Hematopoietic multipotent progenitor cell treated with erythropoietin and hydrocortisone succinate and interleukin-3 and kit ligand, for 4 days (in vitro differentiated cells): ENCODE data around the gene LMO2.

ENCODE experiments used
- DNase-seq: peaks from one replicate; pipeline ENCODE4 v3.0.0-alpha.2; 2015

LMO2 gene

GRCh38 chr11:33885338-33886005, 6.4 kb downstream of the LMO2 start:
- peak; percentile 97 for DNase-seq

GRCh38 chr11:33884601-33885000, 7.3 kb downstream of the LMO2 start:
- DNase-seq = peak; percentile 74

- no peak for DNase-seq
Observed at GRCh38 chr11:33884035-33884434, 7.8 kb downstream of the LMO2 start.

- DNase-seq = peak; percentile 95
Observed at GRCh38 chr11:33881651-33882503, 10.0 kb downstream of the LMO2 start.

- peak; percentile 52 for DNase-seq
Observed at GRCh38 chr11:33880979-33881378, 10.9 kb downstream of the LMO2 start.

GRCh38 chr11:33879375-33879774, 12.5 kb downstream of the LMO2 start:
- peak; percentile 46 for DNase-seq

GRCh38 chr11:33877038-33877437, 14.8 kb downstream of the LMO2 start:
- peak; percentile 62 for DNase-seq

- DNase-seq = no peak
Observed at GRCh38 chr11:33875621-33876294, 16.1 kb downstream of the LMO2 start.

GRCh38 chr11:33874910-33875490, 16.9 kb downstream of the LMO2 start:
- DNase-seq = peak; percentile 58

GRCh38 chr11:33874433-33874832, 17.4 kb downstream of the LMO2 start:
- DNase-seq = peak; percentile 66

- peak; percentile 86 for DNase-seq
Observed at GRCh38 chr11:33869481-33870422, 22.1 kb downstream of the LMO2 start.

GRCh38 chr11:33868647-33869461, 23.0 kb downstream of the LMO2 start:
- DNase-seq = peak; percentile 51

- DNase-seq = peak; percentile 56
Observed at GRCh38 chr11:33867996-33868646, 23.8 kb downstream of the LMO2 start.

- DNase-seq = peak; percentile 46
Observed at GRCh38 chr11:33867561-33867960, 24.3 kb downstream of the LMO2 start.

- peak; percentile 41 for DNase-seq
Observed at GRCh38 chr11:33866936-33867335, 24.9 kb downstream of the LMO2 start.

GRCh38 chr11:33864479-33864878, 27.4 kb downstream of the LMO2 start:
- peak; percentile 36 for DNase-seq

- peak; percentile 14 for DNase-seq
Observed at GRCh38 chr11:33863418-33864172, 28.3 kb downstream of the LMO2 start.

GRCh38 chr11:33861941-33862589, 29.8 kb downstream of the LMO2 start:
- DNase-seq = no peak

GRCh38 chr11:33861386-33861785, 30.5 kb downstream of the LMO2 start:
- no peak for DNase-seq
